A673 (cell line): ENCODE results near the gene NR1I3. TPM values are rescaled to one million over a fixed set of nuclear protein-coding genes. Genes with fewer than 3 reads are reported as not detected.
A peak's percentile ranks its signal among the peaks of the same experiment; 100 is the strongest.
"Not testable (repeated sequence)": the region's sequence is repeated elsewhere in the genome, so short reads cannot be mapped to it uniquely, and the experiment has no call there.

Experiments
- BruUV-seq: library from RNA; stranded (reverse); fragments of 400-500 nt; replicated peaks from 2 replicates; lab custom pipeline; 2021; lab: Mats Ljungman, UMichigan
- CTCF ChIA-PET: fragments of 300-600 bp; sonication (Branson Sonifier 250); formaldehyde crosslinking; loops from one replicate; lab custom pipeline; 2022; ENCODE audit warnings: antibody characterized with exemption; lab: Charles Lee
- POLR2A ChIA-PET: fragments of 300-600 bp; sonication (Branson Sonifier 250); formaldehyde crosslinking; loops from one replicate; lab custom pipeline; 2022; ENCODE audit warnings: antibody characterized with exemption; ENCODE audit not compliant: low non-redundant PET; lab: Charles Lee
- DNase-seq: peaks from one replicate; pipeline ENCODE4 v3.0.0-alpha.2; 2015; ENCODE audit warnings: low spot score
- H3K27ac ChIP-seq: fragments of 200-600 bp; sonication (generic); 2 replicates; pipeline ENCODE4 v1.5.1; 2016; ENCODE audit warnings: mixed run types, low read depth, mild to moderate bottlenecking, mixed read lengths, antibody characterized with exemption, low read length; ENCODE audit not compliant: poor library complexity, severe bottlenecking
- H3K27me3 ChIP-seq: fragments of 200-600 bp; sonication (generic); replicated peaks from 2 replicates; pipeline ENCODE4 v1.6.1; 2017; ENCODE audit warnings: mixed run types, low read depth, mild to moderate bottlenecking, mixed read lengths, antibody characterized with exemption, low read length; ENCODE audit not compliant: insufficient read depth, poor library complexity
- H3K36me3 ChIP-seq: fragments of 200-600 bp; sonication (generic); 2 replicates; pipeline ENCODE4 v1.6.1; 2016; ENCODE audit warnings: mixed run types, mild to moderate bottlenecking, mixed read lengths, antibody characterized with exemption, low read length; ENCODE audit not compliant: insufficient read depth, poor library complexity, severe bottlenecking
- H3K4me1 ChIP-seq: fragments of 200-600 bp; sonication (generic); 2 replicates; pipeline ENCODE4 v1.6.1; 2017; ENCODE audit warnings: mixed run types, mild to moderate bottlenecking, mixed read lengths, antibody characterized with exemption, low read length; ENCODE audit not compliant: insufficient read depth, poor library complexity, severe bottlenecking
- H3K4me3 ChIP-seq: fragments of 200-600 bp; sonication (generic); 2 replicates; pipeline ENCODE4 v1.5.1; 2016; ENCODE audit warnings: low read depth, mixed run types, mild to moderate bottlenecking, mixed read lengths, low read length; ENCODE audit not compliant: poor library complexity, severe bottlenecking
- H3K9me3 ChIP-seq: fragments of 200-600 bp; sonication (generic); 2 replicates; pipeline ENCODE4 v1.6.1; 2016; ENCODE audit warnings: mixed run types, low read depth, mild to moderate bottlenecking, mixed read lengths, antibody characterized with exemption, low read length; ENCODE audit not compliant: poor library complexity, severe bottlenecking
- EZH2 ChIP-seq: fragments of 200-600 bp; sonication (generic); IDR thresholded peaks from 2 replicates; pipeline ENCODE4 v1.6.1; 2017; ENCODE audit warnings: borderline replicate concordance, low read depth, mild to moderate bottlenecking, mixed read lengths, antibody characterized with exemption, low read length; ENCODE audit not compliant: poor library complexity, severe bottlenecking
- intact Hi-C: fragments of 100-400 bp; cut with micrococcal nuclease; formaldehyde crosslinking; loops from one replicate; pipeline ENCODE4 v1.10.0; 2022; ENCODE audit not compliant: unreplicated experiment
- total RNA-seq: library from RNA; stranded (reverse); gene quantifications from 2 replicates; pipeline ENCODE4 v1.2.3, GENCODE V29; 2021
- TF ChIP-seq, protein P1 (sequence below): fragments of 300-800, 200-600 bp; sonication (generic); conservative IDR thresholded peaks from 2 replicates; pipeline ENCODE4 v1.5.1; 2017; ENCODE audit warnings: low read depth, mild to moderate bottlenecking, antibody characterized with exemption, low read length, moderate library complexity, mixed read lengths

NR1I3 gene
- total RNA-seq, 1 experiment from 2014 or later: not detected

DNA sequence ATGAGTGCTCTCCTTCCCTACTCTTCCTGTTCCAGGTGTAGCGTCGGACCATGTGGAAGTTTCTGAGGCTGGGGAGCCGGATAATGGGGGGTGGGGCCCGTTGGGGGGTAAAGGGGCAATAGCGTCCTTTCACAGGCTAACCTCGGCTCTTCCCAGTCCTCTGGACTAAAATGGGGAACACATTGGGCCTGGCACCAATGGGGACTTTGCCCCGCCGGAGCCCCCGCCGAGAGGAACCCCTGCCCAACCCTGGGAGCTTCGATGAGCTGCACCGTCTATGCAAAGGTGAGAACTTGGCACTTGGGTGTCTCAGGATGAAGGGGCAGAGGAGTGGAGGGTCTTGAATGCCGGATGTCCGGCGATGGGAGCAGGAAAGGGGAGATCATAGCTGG lies 11.7 kb downstream of the NR1I3 start:
- H3K36me3 ChIP-seq: peaks cover 16% of the 10 kb centered on the region
- TF ChIP-seq EZH2: no peak
- TF ChIP-seq, protein P1, sequence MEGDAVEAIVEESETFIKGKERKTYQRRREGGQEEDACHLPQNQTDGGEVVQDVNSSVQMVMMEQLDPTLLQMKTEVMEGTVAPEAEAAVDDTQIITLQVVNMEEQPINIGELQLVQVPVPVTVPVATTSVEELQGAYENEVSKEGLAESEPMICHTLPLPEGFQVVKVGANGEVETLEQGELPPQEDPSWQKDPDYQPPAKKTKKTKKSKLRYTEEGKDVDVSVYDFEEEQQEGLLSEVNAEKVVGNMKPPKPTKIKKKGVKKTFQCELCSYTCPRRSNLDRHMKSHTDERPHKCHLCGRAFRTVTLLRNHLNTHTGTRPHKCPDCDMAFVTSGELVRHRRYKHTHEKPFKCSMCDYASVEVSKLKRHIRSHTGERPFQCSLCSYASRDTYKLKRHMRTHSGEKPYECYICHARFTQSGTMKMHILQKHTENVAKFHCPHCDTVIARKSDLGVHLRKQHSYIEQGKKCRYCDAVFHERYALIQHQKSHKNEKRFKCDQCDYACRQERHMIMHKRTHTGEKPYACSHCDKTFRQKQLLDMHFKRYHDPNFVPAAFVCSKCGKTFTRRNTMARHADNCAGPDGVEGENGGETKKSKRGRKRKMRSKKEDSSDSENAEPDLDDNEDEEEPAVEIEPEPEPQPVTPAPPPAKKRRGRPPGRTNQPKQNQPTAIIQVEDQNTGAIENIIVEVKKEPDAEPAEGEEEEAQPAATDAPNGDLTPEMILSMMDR: no peak
- CTCF ChIA-PET: interaction anchor here (0.5 to 1.7 kb wide), 13 partner anchors 12 to 545 kb away, joined by 3 to 28 read pairs (median 7); partner anchors contain the start of genes ADAMTS4, KLHDC9, NDUFS2 and PPOX
- H3K4me1 ChIP-seq: peaks cover 18% of the 10 kb centered on the region
- POLR2A ChIA-PET: no interaction called here
- BruUV-seq: TSS peak; percentile 40
- intact Hi-C loops: loop anchor here (5.0 kb wide), 1 partner anchor 156 kb away; no protein-coding TSS in a partner anchor
- H3K27ac ChIP-seq: peak overlapping the region; percentile 68
- H3K9me3 ChIP-seq: no peaks in the 10 kb centered on the region
- no peak for DNase-seq
- no peaks in the 10 kb centered on the region for H3K27me3 ChIP-seq
- peak overlapping the region; percentile 78 for H3K4me3 ChIP-seq

DNA sequence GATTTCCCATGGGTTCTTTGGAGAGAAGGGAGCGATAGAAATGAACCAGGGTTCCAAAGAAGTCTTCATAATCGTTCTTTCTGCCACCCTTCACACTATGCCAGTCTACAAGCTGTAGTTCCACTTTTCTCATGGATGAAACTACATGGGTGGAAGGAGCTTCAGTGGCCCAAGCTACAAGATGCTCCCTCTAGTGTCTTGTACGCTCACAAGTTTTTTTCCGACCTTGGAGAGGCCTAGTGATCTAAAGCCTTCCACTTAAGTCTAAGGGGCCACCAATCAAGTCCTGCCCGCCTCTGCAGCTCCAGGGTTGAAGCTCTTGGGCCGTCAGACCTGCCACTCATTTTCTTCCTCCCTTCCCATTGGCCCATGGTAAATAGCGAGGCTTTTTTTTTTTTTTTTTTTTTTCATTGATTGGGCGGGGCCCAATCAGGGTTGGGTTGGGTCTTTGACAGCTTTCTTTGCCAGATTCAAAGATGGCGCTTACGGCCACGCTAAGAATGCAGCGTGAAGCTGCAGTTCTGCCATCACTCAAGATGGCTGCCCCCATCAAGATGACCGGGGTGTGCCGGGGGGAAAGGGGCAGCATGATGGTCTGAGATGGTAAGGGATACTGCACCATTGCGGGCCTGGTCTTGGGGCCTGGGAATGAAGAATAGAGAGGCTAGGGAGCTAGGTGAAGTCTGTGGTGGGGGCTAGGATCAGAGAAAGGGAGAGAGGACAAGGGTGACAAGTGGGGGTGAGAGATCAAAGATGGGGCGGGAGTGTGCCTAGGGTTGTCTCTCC lies 12.3 kb downstream of the NR1I3 start, which contains the start of gene TOMM40L:
TOMM40L (plus strand) TSS at position 527 of the 786 bp plus-strand sequence. CDS start 430 bp downstream, outside the sequence.
- H3K27ac ChIP-seq: peak within 1 kb of the TSS; percentile 68
- CTCF ChIA-PET: interaction anchor here (0.5 to 1.7 kb wide), 21 partner anchors 13 to 544 kb away, joined by 3 to 28 read pairs (median 6); partner anchors contain the start of genes ADAMTS4, KLHDC9, NDUFS2 and PPOX

DNA sequence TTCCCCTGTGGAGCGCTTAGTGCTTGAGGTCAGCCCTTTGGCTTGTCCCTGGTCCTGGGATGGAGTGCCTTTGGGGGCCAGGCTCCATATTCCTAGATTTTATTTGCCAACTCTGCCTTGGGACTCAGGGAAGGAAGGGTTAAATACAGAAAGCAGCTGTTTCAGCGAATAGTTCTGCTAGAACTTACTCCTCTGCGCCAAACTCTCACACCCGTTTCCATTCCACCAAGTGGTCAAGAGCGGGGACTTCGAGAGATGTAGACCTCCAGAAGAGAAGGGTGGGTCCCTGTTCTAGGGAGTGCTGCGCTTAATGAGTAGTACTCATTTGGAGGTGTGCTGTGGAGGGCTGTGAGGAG lies 12.8 kb downstream of the NR1I3 start:
- CTCF ChIA-PET: interaction anchor here (0.6 to 1.7 kb wide), 17 partner anchors 14 to 157 kb away, joined by 3 to 28 read pairs (median 6); partner anchors contain the start of genes ADAMTS4, NDUFS2, PPOX and SDHC
- intact Hi-C loops: loop anchor here (1.0 to 5.0 kb wide), 2 partner anchors 33 to 157 kb away; no protein-coding TSS in a partner anchor
- H3K4me1 ChIP-seq: peaks cover 18% of the 10 kb centered on the region
- no TSS peak for BruUV-seq
- TF ChIP-seq, protein P1: no peak
- TF ChIP-seq EZH2: no peak
- peaks cover 16% of the 10 kb centered on the region for H3K36me3 ChIP-seq
- POLR2A ChIA-PET: interaction anchor here (0.6 kb wide), 3 partner anchors 22 to 67 kb away, joined by 3 to 12 read pairs (median 10); no protein-coding TSS in a partner anchor
- no peak overlapping the region for H3K4me3 ChIP-seq
- H3K27ac ChIP-seq: peak overlapping the region; percentile 5
- H3K27me3 ChIP-seq: no peaks in the 10 kb centered on the region
- H3K9me3 ChIP-seq: no peaks in the 10 kb centered on the region
- DNase-seq: no peak

More for the DNA sequence above, 12.3 kb downstream of the NR1I3 start, which contains the start of gene TOMM40L:
- no TSS peak for BruUV-seq
- Histone ChIP-seq H3K9me3 (no peaks in the 10 kb centered on the region), H3K4me1 (peaks cover 18% of the 10 kb centered on the region), H3K27me3 (no peaks in the 10 kb centered on the region), H3K4me3 (peak within 1 kb of the TSS; percentile 78), H3K36me3 (peaks cover 16% of the 10 kb centered on the region)
- POLR2A ChIA-PET: interaction anchor here (0.6 kb wide), 3 partner anchors 23 to 68 kb away, joined by 3 to 12 read pairs (median 10); no protein-coding TSS in a partner anchor
- DNase-seq: peak; percentile 100
- no peak for TF ChIP-seq EZH2
- TF ChIP-seq, protein P1: peak; percentile 79
- intact Hi-C loops: loop anchor here (1.0 to 5.0 kb wide), 2 partner anchors 33 to 157 kb away; no protein-coding TSS in a partner anchor

DNA sequence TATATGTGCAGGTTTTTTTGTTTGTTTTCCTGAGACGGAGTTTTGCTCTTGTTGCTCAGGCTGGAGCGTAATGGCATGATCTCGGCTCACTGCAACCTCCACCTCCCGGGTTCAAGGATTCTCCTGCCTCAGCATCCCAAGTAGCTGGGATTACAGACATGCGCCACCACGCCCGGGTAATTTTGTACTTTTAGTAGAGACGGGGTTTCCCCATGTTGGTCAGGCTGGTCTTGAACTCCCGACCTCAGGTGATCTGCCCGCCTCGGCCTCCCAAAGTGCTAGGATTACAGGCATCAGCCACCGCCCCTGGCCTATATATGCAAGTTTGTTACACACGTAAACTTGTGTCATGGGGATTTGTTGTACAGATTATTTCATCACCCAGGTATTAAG lies 13.3 kb downstream of the NR1I3 start:
- H3K9me3 ChIP-seq, H3K4me3 ChIP-seq, DNase-seq, POLR2A ChIA-PET, H3K27ac ChIP-seq, BruUV-seq, H3K27me3 ChIP-seq: not testable (repeated sequence)
- intact Hi-C loops: loop anchor here (1.0 to 5.0 kb wide), 2 partner anchors 32 to 158 kb away; no protein-coding TSS in a partner anchor
- peaks cover 12% of the 10 kb centered on the region for H3K36me3 ChIP-seq
- CTCF ChIA-PET: interaction anchor here (1.5 to 1.7 kb wide), 2 partner anchors 58 to 158 kb away, joined by 6 to 28 read pairs; partner anchors contain the start of gene PPOX
- H3K4me1 ChIP-seq: peaks cover 18% of the 10 kb centered on the region
